ENCODE results near the gene ALDH1A1. TPM values are rescaled to one million over a fixed set of nuclear protein-coding genes. Genes with fewer than 3 reads are reported as not detected.

ALDH1A1 gene
- total and polyA plus RNA-seq, 2 of the 8 experiments (the other 6 are each of a cell fraction or from before 2014, with no cell fraction given), result 0.50 to 0.82 TPM

DNA sequence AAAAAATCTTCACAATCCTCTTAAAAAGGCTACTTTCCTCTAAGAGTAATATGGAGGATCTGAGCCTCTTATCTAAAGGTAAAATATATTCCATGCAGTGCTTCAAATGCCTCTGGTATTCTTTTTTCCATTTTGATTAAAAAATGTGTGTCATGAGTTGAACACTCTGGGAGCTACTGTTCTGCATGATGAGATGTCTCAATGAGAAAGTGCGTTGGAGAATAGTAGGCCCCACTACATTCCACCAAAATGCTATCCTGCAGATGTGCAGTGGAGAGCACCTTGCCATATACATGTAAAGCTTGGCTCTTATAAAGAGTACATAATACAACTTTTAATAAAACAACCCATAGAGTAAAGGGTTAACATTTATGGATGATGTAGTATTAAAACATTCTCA lies 26.3 kb downstream of the ALDH1A1 start (continued):
- TF ChIP-seq, protein P1, sequence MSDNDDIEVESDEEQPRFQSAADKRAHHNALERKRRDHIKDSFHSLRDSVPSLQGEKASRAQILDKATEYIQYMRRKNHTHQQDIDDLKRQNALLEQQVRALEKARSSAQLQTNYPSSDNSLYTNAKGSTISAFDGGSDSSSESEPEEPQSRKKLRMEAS (IDR thresholded peaks at IDR 0.05), result no peak
- TF ChIP-seq CHD2 (IDR thresholded peaks at IDR 0.05; ENCODE audit: low read length), result no peak
- TF ChIP-seq BACH1 (IDR thresholded peaks at IDR 0.05; ENCODE audit: low read length), result no peak
- TF ChIP-seq EP300 (IDR thresholded peaks at IDR 0.05; ENCODE audit: borderline replicate concordance in 1 of 2, low read depth in 2 of 2, low read length in 2 of 2), result no peak
- no peak for TF ChIP-seq CEBPB (IDR thresholded peaks at IDR 0.05; ENCODE audit: low read depth, low read length)
- no peak for TF ChIP-seq SP4 (IDR thresholded peaks at IDR 0.05; ENCODE audit: low read length)

All from H1 (cell line).